Endodermal cell (in vitro differentiated cells): Measurements from ENCODE around the gene AZIN2. TPM values are rescaled to one million over a fixed set of nuclear protein-coding genes. Genes with fewer than 3 reads are reported as not detected.

ENCODE experiments used
- total RNA-seq, 2 donors: library from RNA; stranded (reverse); fragmentation: NEBNext Ultra II Directional in 1 of 2; extraction: Animal tissue kit (Norgen Biotek cat#: 25700) in 1 of 2; gene quantifications; 2 replicates in 1 of 2; 3 replicates in 1 of 2; pipeline ENCODE4 v1.2.1, GENCODE V29; 2021

AZIN2 gene
- total RNA-seq, 2 donors from 2014 or later = 1.7 to 3.0 TPM

Other genes with a start within 250 kb of the AZIN2 start
- 1 to 10 TPM; 6.0 to 7.2 TPM for gene FNDC5, start 210.2 kb upstream of the AZIN2 start, total RNA-seq
- 1 to 10 TPM in 1 of 2 donors, not detected in 1; 1.2 TPM for gene HPCA, start 194.7 kb upstream of the AZIN2 start, total RNA-seq
- gene TMEM54, start 179.8 kb upstream of the AZIN2 start, total RNA-seq = 10 to 100 TPM in 1 of 2 donors, 1 to 10 TPM in 1; 8.6 to 12.3 TPM
- gene RNF19B, start 116.3 kb upstream of the AZIN2 start, total RNA-seq = 10 to 100 TPM; 17.8 TPM
- gene AK2, start 44.3 kb upstream of the AZIN2 start, total RNA-seq = 100 to 1,000 TPM; 114 to 118 TPM
- 1 to 10 TPM; 5.1 to 6.0 TPM for gene TRIM62, start 100.9 kb downstream of the AZIN2 start, total RNA-seq
- 10 to 100 TPM; 27.4 to 41.5 TPM for gene ZNF362, start 175.3 kb downstream of the AZIN2 start, total RNA-seq
- gene A3GALT2, start 239.9 kb downstream of the AZIN2 start, total RNA-seq = not detected